NOMO-1 treated with dmso at 0.1 percent for 144 hours (cell line): ENCODE data around the gene AGT.
"Not testable (repeated sequence)": the region's sequence is repeated elsewhere in the genome, so short reads cannot be mapped to it uniquely, and the experiment has no call there.

ENCODE experiments used
- DNase-seq: peaks from one replicate; lab custom pipeline; 2025; ENCODE audit not compliant: unreplicated experiment; lab: John Stamatoyannopoulos, UW

Gene AGT

DNA sequence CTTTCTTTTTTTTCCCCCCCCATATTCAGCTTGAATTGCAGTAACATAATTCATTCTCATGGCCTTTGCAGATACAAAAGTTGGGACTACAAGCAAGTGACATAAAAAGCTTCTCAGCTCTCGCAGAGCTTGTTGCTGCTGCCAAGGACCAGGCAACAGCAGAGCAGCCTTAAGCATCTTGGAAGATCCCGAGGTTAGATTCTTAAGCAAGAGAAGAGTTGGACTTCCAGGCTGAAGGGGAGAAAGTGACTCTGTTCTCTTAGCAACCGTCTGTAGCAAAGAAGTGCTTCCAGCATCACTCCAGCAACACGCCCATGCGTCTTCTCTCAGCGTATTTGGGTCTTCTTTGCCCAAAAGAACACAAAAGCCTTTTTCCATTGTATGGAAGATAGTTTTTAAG lies 20.7 kb downstream of the AGT start:
- DNase-seq = no peak

DNA sequence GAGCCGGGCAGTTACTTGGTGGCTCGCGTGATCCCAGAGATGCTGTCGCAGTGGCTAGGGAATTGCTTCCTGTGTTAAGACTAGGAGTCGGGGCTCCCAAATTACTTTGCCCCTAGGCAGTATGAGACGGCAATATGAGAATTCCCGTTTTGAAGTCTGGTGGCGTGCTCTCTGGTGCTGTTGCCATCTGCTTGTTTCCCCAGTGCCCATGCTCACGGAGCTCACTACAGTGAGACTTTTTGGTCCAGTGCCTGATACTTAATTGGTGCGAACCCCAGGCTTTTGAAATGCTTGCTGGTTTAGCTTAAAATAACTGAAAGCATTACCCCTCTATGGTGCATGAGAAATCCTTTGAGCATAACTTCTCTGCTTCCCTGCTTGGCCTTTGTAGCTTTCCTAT lies 22.3 kb downstream of the AGT start:
- no peak for DNase-seq

GRCh38 chr1:230690101-230690500 lies 23.8 kb downstream of the AGT start:
- DNase-seq = no peak

- DNase-seq = no peak
These were observed 27.2 kb downstream of the AGT start for GRCh38 chr1:230686747-230687146.

- DNase-seq = no peak
These were observed 28.9 kb downstream of the AGT start for GRCh38 chr1:230684998-230685397.

DNA sequence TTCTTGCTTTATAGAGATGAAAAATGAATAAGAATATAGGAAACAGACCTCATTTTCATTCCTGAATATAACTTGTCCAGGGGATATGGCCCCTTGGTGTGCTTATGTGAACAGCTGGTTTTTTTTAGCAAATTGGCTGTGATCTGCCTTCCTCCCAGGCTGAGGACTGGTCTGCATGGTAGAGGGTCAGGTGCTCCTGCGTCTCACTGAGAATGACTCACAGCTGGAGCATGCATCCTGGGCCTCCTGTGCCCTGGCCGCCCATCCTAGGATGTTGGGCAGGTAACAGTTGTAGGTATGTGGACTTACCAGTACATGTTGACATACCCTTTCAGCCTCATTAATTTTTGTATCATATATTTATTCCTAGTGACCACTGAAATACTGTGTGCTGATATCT lies 29.8 kb downstream of the AGT start:
- no peak for DNase-seq

DNA sequence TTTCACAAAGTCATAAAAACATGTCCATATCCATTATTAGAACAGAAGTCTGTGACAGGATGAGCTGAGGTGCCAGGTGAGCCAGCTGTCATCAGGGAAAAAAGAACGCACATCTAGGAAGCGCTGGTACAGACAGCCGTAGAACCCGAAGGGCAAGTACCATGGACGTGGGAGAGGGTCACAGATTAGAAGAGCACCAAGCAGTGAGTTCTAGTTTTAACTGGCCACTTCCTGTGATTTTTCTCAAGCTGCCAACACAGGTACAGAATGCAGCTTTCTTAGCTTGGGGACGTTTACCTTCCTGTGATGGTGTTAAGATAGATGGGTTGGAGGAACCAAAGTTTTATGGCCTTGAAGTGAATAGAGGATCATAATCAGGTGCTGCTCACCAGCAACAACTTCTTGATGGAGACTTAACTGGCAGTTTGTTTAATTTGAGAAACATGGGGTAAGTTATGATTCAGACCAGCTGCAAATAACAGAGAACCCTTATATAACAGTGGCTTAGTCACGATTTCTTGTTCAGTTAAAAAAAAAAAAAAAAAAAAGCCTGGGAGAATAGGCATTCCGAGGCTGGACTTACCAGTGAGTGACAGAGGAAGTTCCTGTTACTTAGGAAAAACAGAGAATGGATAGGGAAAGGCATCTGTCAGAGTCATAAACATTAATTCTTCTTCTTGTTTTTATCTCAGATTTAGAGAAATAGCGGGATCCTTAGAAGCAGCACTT lies 30.9 kb downstream of the AGT start:
- DNase-seq = no peak

DNA sequence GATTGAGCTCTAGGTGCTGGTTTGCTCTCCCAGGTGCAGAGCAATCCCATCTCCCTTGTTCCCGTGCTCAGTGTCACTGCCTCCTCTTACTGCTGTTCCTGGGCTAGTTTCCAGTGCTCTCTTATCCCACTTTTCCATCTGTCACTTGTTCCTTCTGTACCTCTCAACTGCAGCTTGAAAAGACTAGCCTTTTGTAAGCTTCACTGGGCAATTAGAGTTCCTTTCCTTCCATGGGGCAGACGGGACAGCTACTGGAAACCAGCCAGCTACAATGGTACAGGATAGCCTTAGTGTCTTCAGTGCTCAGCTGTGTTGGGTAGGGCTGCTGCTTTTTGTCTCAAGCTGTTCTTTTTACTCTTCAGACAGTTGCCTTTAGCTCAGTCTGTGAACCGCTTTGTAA lies 31.6 kb downstream of the AGT start:
- DNase-seq = no peak

DNA sequence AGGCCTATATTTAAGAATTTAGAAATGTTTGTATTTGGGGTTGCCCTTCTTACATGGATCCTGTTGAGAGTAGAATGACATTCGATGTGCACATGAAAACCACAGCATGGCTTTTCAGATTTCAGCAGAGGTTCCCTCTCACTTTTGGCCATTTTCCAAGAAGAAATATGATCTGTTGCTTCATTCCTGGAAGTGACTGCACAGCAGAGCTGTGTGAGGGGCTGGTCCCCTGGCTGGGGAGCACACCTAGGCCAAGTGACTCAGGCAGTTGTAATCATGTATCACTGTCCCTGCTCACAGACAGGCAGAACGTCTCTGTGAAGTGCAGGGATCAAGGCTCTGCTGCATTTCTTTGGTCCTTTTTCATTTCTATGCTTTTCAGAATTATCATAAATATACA lies 32.3 kb downstream of the AGT start:
- no peak for DNase-seq

- DNase-seq = no peak
These were observed 33.5 kb downstream of the AGT start for GRCh38 chr1:230680300-230681025.

- no peak for DNase-seq
These were observed 34.1 kb downstream of the AGT start for GRCh38 chr1:230679825-230680224.

DNA sequence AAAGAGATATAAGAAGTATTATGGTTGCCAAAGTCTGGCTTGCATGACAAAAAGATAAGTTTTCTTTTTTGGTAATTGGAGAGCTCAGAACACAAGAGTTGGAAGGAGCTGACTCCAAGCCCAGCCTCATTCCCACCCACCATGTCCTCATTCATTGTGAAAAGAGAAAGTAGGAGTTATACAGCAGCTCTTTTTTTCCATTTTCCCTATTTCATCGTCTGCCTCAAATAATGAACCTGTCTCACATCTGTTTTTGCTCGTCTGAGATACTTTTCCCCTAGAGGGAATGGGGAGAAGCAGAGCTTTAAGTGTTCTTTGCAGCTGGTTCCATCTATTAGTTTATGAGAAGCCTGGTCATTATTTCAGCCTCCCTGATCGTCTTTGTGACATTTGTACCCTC lies 34.7 kb downstream of the AGT start:
- no peak for DNase-seq

- no peak for DNase-seq
These were observed 36.7 kb downstream of the AGT start for GRCh38 chr1:230677200-230677599.

GRCh38 chr1:230674581-230674980 lies 39.3 kb downstream of the AGT start:
- DNase-seq = no peak

DNA sequence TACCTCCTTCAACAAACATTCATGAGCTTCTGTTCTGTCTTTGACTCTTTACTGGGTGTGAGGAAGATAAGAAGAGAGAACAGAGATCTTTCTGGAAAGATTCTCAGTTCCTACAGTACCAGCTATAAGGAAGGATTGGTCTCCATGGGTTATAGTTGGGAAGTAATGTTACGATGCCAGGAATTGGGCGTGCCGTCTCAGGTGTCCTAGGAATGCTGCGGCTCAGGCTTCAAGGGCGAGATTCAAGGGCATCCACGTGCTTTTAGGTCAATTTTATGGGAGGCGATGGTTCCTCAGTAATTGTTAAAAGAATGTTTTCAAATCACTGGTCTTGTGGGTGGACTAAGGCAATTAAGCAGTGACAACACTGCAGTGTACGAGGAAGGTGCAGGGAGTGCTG lies 44.4 kb downstream of the AGT start:
- DNase-seq = no peak

DNA sequence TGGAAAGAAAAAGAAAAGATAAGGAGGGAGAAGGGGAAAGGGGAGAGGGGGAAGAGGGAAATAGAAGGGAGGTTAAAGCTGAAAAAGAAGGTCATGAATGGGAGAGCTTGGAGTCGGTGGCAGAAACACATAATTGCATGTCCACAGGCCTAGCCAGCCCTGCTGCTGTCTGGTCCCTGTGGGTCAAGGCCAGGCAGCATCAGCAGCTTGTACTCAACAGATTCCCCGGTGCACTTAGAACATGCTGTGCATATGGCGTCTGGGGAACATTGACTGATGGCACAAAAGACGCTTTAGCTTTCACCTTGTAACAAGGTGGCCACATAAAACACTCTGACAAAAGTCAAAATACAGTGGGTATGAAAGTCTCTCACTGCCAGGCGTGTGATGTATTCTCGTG lies 45.7 kb downstream of the AGT start:
- DNase-seq = no peak

DNA sequence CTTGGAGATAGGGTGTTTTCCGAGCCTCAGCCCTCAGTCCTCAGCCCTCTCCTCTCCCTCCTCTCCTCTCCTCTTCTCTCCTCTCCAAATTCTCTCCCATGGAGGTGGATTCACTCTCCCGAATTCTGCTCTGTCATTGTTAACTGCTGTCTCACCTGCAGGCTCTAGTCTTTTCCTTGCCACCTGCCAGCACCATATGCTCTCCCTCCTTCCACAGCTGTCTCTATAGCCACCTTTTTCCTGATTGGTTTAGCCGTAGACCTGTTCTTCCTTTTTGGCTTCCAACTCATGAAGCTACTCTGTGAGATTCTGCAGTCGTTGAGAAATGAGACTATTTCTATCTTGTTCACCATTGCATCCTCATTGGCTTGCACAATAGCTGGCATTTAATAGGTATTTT lies 51.9 kb downstream of the AGT start:
- no peak for DNase-seq

GRCh38 chr1:230658691-230659090 lies 55.2 kb downstream of the AGT start:
- DNase-seq = no peak

- not testable (repeated sequence) for DNase-seq
These were observed 55.8 kb downstream of the AGT start for GRCh38 chr1:230658103-230658502.

DNA sequence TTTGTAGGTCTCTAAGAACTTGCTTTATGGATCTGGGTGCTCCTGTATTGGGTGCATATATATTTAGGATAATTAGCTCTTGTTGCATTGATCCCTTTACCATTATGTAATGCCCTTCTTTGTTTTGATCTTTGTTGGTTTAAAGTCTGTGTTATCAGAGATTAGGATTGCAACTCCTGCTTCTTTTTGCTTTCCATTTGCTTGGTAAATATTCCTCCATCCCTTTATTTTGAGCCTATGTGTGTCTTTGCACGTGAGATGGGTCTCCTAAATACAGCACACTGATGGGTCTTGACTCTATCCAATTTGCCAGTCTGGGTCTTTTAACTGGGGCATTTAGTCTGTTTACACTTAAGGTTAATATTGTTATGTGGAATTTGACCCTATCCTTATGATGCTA lies 57.2 kb downstream of the AGT start:
- not testable (repeated sequence) for DNase-seq
